ENCODE measurements around the gene EDA2R.

GRCh38 chrX:66601522-66601921 lies 37.4 kb downstream of the EDA2R start:
- TF ChIP-seq POLR2A (IDR thresholded peaks at IDR 0.05; ENCODE audit: low read depth, low read length) (no peak), TAF1 (IDR thresholded peaks at IDR 0.05; ENCODE audit: low read depth, low read length) (no peak), SPI1 (IDR thresholded peaks at IDR 0.05; ENCODE audit: low read depth, low read length) (peak; percentile 44), POLR2AphosphoS5 (IDR thresholded peaks at IDR 0.05; ENCODE audit: low read depth, low read length) (no peak)

All from GM12891 (cell line).